Measurements from ENCODE around the gene CDKAL1.

- TF ChIP-seq CTCF (IDR thresholded peaks at IDR 0.05 in 2 of 3, conservative IDR thresholded peaks at IDR 0.05 in 1 of 3; ENCODE audit: insufficient read depth in 2 of 3, low read depth in 1 of 3, low read length in 3 of 3): no peak
- no peak for TF ChIP-seq MXI1 (IDR thresholded peaks at IDR 0.05; ENCODE audit: low read depth, low read length)
- no peak for TF ChIP-seq GTF2F1 (IDR thresholded peaks at IDR 0.05; ENCODE audit: low read depth, low read length)
- no peak for TF ChIP-seq TCF7 (IDR thresholded peaks at IDR 0.05; ENCODE audit: borderline replicate concordance)
- TF ChIP-seq ATF3 (IDR thresholded peaks at IDR 0.05): no peak
- TF ChIP-seq ATF3 (CRISPR knock-in tag; conservative IDR thresholded peaks at IDR 0.05): no peak
- no peak for TF ChIP-seq FOS (IDR thresholded peaks at IDR 0.05; ENCODE audit: extremely low read depth, insufficient read length)
- TF ChIP-seq ZNF740 (CRISPR knock-in tag; IDR thresholded peaks at IDR 0.05): no peak
- TF ChIP-seq ZNF740 (tag; IDR thresholded peaks at IDR 0.05): no peak
- TF ChIP-seq ZFP36 (IDR thresholded peaks at IDR 0.05; ENCODE audit: low read depth, low read length, partially characterized antibody): no peak
- TF ChIP-seq HNRNPL (IDR thresholded peaks at IDR 0.05; ENCODE audit: low read depth, low read length): no peak
- TF ChIP-seq MAX (CRISPR knock-in tag; IDR thresholded peaks at IDR 0.05): no peak
- TF ChIP-seq PRPF4 (IDR thresholded peaks at IDR 0.05; ENCODE audit: insufficient read depth, low read depth, low read length, poor library complexity, severe bottlenecking): no peak
- no peak for TF ChIP-seq TSC22D4 (tag; IDR thresholded peaks at IDR 0.05)
- TF ChIP-seq FOXK1 (CRISPR knock-in tag; IDR thresholded peaks at IDR 0.05; ENCODE audit: borderline replicate concordance): no peak
- TF ChIP-seq HCFC1 (IDR thresholded peaks at IDR 0.05; ENCODE audit: low read depth, low read length): no peak
Measured at GRCh38 chr6:20893412-20893811, 359.2 kb downstream of the CDKAL1 start.

Measured in K562 (cell line).